Activated T-cell treated with anti-CD3 and anti-CD28 coated beads for 4 hours (primary cell): ENCODE results near the gene SSTR1.

Experiments
- DNase-seq: peaks from one replicate; pipeline ENCODE4 v3.0.0-alpha.2; 2020

Gene SSTR1

GRCh38 chr14:38203929-38204718, 3.6 kb upstream of the SSTR1 start:
- DNase-seq: no peak

- no peak for DNase-seq
These were observed 3.0 kb upstream of the SSTR1 start for GRCh38 chr14:38204719-38205115.

- no peak for DNase-seq
These were observed 2.4 kb upstream of the SSTR1 start for GRCh38 chr14:38205119-38205813.

- DNase-seq: no peak
These were observed 1.6 kb upstream of the SSTR1 start for GRCh38 chr14:38205949-38206665.

- DNase-seq: no peak
These were observed 871 bp upstream of the SSTR1 start for GRCh38 chr14:38206689-38207376.

- no peak for DNase-seq
These were observed 348 bp upstream of the SSTR1 start for GRCh38 chr14:38207377-38207735.

- no peak for DNase-seq
These were observed 1.2 kb downstream of the SSTR1 start for GRCh38 chr14:38208618-38209562.

- DNase-seq: no peak
These were observed 2.2 kb downstream of the SSTR1 start for GRCh38 chr14:38209572-38210557.

GRCh38 chr14:38210587-38211216, 3.0 kb downstream of the SSTR1 start:
- no peak for DNase-seq

- no peak for DNase-seq
These were observed 3.6 kb downstream of the SSTR1 start for GRCh38 chr14:38211255-38211735.

GRCh38 chr14:38212111-38212510, 4.4 kb downstream of the SSTR1 start:
- no peak for DNase-seq

- DNase-seq: no peak
These were observed 5.3 kb downstream of the SSTR1 start for GRCh38 chr14:38213001-38213400.

GRCh38 chr14:38217553-38217952, 9.8 kb downstream of the SSTR1 start:
- DNase-seq: no peak

GRCh38 chr14:38221077-38221476, 13.4 kb downstream of the SSTR1 start:
- no peak for DNase-seq

GRCh38 chr14:38224338-38224737, 16.6 kb downstream of the SSTR1 start:
- no peak for DNase-seq

- no peak for DNase-seq
These were observed 18.2 kb downstream of the SSTR1 start for GRCh38 chr14:38225946-38226345.

GRCh38 chr14:38226366-38226765, 18.7 kb downstream of the SSTR1 start:
- DNase-seq: no peak

- DNase-seq: no peak
These were observed 25.5 kb downstream of the SSTR1 start for GRCh38 chr14:38233218-38233617.

- no peak for DNase-seq
These were observed 30.6 kb downstream of the SSTR1 start for GRCh38 chr14:38238332-38238731.

- DNase-seq: no peak
These were observed 31.2 kb downstream of the SSTR1 start for GRCh38 chr14:38238878-38239277.
